Hindlimb muscle (tissue), 1 donor: ENCODE data around the gene AVPI1. TPM values are rescaled to one million over a fixed set of nuclear protein-coding genes. Genes with fewer than 3 reads are reported as not detected.
A peak's percentile ranks its signal among the peaks of the same experiment; 100 is the strongest.

ENCODE experiments used
- DNase-seq: peaks from one replicate; pipeline ENCODE4 v3.0.0-alpha.2; 2013
- polyA plus RNA-seq: library from polyadenylated mRNA; unstranded; fragments of 120-200 nt; gene quantifications from one replicate; pipeline ENCODE4 v1.2.1, GENCODE V29; 2013; ENCODE audit not compliant: insufficient read length

The AVPI1 gene
- polyA plus RNA-seq: 7.3 TPM

GRCh38 chr10:97686962-97687784 is at the start of gene AVPI1:
Gene AVPI1, minus strand, starts transcription at chr10:97687241. Its CDS starts 7,336 bp downstream, at chr10:97679905.
- DNase-seq: peak; percentile 92

GRCh38 chr10:97736403-97736901 is 49.4 kb upstream of the AVPI1 start:
- DNase-seq: no peak

GRCh38 chr10:97734021-97734420 is 47.0 kb upstream of the AVPI1 start:
- no peak for DNase-seq

- no peak for DNase-seq
Observed at GRCh38 chr10:97733256-97733655, 46.2 kb upstream of the AVPI1 start.

- DNase-seq: no peak
Observed at GRCh38 chr10:97732052-97732359, 45.0 kb upstream of the AVPI1 start.

GRCh38 chr10:97731346-97732051 is 44.5 kb upstream of the AVPI1 start:
- DNase-seq: peak; percentile 69

DNA sequence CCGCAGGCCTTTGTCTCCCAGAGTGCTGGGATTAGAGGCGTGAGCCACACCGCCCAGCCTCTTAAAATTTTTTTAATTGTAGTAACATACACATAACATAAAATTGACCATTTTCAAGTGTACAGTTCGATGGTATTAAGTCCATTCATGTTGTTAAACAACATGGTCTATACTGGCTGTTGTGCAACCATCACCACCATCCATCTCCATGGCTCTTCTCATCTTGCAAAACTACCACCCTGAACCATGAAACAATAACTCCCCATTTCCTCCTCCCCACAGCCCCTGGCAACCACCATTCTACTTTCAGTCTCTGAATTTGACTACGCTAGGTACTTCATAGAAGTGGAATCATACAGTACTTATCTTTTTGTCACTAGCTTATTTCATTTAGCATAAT is 42.0 kb upstream of the AVPI1 start:
- no peak for DNase-seq

GRCh38 chr10:97726636-97727178 is 39.7 kb upstream of the AVPI1 start:
- DNase-seq: peak; percentile 71

DNA sequence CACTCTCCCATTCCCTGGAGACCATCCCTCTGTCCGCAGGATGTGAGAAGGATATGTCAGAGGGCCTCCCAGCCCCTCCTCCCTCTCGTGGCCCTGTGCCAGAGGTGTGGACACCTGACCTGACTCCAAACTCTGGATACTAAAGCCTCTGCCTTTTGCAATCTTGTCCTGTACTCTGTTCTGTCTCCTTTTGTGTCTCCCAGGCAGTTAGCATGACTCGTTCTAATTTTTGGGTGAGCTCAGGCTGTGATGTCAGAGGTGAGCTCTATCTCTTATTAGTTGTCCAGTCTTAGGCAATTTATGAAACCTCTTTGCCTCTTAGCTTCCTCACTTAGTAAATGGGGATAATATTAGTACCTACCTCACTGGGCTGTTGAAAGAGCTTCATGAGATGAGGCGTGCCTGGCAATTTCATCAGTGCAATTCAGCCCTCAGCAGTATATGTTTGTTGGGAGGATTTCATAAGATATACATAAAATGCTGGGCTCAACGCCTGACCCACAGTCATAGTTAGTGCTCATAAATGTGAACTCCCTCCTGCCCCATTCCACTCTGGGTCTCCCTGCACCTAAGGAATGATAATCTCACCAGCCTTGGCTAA is 37.4 kb upstream of the AVPI1 start:
- DNase-seq: no peak

DNA sequence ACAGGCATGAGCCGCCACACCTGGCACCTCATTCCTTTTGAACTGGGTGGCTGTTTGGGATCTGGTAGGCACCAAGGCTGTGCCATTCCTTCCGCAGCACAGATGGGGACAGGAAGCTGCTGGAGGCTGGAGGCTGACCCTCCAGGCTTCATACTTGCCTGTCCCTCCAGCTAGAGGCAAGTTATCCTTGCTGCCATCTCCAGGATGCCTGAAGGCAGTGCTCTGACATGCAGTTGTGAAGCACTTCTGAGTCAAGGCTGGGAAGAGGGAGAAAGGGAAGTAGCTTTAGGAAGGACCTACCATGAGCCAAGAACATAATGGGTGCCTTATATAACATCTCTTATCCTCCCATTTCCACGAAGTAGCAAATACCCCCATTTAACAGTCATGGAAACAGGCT is 36.0 kb upstream of the AVPI1 start:
- DNase-seq: no peak

- no peak for DNase-seq
Observed at GRCh38 chr10:97721871-97722780, 35.1 kb upstream of the AVPI1 start.

DNA sequence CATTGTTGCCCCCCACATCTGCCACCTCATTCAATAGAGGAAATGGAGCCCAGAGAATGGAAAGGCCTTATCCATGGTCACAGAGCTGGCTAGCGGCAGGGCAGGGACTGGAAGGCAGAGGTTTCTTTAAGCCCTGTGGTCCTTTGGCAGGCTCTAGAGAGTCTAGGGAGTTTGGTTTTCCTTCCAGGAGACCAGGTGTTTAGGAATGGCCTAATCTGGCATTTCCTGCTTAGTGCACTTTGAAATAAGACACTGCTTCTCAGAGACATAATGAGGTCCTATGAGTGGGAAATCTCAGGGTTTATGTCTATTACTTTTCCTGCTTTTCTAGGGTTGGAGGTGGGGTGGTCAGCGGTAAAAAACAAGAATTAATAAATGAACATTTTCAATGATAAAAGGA is 32.6 kb upstream of the AVPI1 start:
- DNase-seq: no peak

DNA sequence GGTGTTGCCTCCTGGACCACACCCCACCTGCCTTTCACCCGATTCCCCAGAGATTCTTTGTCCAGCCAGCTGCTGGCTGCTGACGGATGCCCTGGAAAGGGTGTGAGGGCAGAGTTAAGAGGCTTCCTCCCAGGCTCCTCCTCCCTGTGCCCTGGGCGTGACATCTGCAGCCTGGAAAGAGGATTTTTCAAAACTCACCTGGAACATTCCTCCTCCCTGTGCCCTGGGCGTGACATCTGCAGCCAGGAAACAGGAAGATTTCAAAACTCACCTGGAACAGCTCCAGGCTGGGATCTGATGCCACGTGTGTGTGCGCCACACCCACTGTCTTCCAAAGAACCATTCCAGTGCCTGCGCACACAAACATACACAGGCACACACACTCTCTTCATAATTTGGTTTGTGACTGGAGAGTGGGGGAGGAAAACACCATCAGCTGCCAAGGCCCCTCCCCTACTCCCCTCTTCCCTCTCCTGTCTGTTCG is 31.7 kb upstream of the AVPI1 start:
- no peak for DNase-seq

- no peak for DNase-seq
Observed at GRCh38 chr10:97718178-97718577, 31.1 kb upstream of the AVPI1 start.

DNA sequence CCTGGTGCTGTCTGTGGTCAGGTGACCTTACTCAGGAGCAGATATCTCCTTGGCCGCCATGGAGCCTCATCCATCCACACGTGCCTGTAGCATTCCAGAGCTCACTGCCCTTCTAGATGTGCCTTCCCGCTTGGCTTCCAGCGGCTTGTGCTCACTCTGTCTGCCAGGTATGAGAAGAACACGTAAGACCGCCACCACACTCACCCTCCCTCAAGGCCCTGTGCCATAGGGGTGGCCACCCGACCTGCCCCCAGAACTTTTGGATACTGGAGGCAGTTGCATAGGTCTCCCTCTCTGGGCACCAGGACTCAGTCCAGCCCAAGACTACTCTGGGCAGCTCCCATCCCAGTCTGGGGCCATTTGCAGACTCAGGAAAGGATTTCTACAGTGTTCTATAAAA is 30.6 kb upstream of the AVPI1 start:
- no peak for DNase-seq

DNA sequence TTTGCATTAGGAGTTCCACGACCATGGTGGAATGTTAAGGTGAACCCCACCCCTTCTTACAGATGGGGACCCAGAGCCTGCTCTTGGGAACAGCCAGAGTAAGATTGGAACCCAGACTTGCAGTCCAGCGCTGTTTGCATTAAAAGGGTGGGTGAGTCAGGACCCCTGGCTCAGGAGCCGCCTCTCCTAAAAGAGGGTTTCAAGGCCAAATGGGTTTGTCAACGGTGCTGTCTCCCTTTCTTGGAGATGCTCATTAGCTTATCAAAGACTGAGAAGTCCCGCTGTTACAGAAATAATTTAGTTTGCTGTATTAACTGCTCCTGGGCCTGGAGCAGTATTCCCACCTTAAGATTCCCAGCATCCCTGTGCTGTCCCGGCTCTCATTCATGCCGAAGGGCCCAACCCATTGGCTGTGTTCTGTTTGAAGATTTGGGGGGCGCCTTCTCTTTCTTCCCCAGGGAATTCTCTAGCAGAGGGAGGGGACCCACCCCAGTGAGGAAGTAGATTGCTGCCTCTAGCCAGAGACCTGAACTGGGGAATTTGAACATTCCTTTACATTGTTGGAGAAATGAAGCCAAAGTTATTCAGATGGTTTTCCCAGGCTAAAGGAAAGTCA is 28.3 kb upstream of the AVPI1 start:
- DNase-seq: no peak

DNA sequence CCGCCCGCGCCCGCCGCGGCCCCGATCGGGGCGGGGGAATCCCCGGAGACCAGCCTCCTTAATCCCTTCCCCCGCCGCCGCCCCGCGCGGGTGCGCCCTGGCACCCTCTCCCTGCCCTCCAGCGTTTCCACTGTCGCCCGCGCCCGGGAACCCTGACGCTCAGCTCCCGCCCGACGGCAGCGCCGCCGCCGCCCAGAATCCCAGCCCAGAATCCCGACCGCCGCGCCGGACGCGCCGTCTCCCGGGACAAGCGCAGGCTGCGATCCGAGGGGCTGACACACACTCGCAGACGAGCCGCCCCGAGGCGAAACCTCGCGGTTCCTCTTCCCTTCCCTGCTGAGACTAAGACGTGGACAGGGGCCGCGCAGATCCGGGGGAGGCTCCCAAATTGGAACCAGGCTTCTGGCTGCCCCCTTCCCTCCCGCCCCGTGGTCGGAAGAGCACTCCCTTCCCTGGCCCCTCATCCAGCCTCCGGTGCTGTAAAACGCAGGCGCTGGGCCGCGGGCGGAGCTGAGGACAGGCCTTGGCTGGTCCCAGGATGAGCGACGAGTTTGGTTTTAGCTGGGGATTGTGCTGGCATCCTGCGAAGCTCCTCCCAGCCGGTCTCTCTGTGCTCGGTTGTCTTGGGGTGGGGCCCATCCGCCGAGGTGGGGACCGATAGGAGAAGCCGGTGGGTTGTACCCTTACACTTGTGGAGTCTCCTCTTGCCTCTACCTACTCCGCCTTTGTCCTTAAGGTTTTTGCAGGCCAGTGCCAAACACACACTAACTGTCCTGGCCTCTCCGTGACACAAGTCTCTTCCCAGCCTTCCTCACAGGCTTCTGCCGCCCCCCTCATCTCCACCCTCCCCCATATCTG is 27.6 kb upstream of the AVPI1 start:
- peak; percentile 88 for DNase-seq

- DNase-seq: peak; percentile 78
Observed at GRCh38 chr10:97713826-97714400, 26.9 kb upstream of the AVPI1 start.

DNA sequence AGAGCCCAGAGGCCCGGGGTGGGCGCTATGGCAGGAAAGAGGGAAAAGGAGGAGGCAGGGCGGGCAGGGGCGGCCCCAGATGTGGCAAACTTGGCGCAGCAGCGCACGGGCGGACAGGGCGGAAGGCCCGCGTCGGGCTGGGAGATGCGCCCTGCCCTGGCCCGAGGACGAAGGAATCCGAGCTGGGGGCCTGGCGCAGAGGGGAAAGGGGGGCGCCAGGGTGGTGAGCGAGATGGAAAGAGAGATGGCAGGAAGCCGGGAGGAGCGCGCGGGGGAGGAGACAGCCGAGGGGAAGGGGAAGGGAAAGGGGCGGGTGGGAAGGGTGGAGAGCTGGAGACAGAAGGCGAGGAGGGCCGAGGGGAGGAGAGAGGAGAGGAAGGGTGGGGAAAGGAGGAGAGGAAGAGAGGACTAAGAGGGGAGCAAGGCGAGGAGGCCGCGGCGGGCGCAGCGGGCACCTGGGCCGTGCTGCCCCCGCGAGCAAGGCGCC is 26.3 kb upstream of the AVPI1 start, which contains the start of gene MARVELD1:
TSS of gene MARVELD1 (plus strand) at position 392 of the 487 bp plus-strand sequence. CDS start 147 bp downstream, outside the sequence.
- DNase-seq: peak; percentile 91
